ENCODE measurements around the gene TUBD1.
"Not testable (repeated sequence)": the region's sequence is repeated elsewhere in the genome, so short reads cannot be mapped to it uniquely, and the experiment has no call there.

TUBD1 gene

DNA sequence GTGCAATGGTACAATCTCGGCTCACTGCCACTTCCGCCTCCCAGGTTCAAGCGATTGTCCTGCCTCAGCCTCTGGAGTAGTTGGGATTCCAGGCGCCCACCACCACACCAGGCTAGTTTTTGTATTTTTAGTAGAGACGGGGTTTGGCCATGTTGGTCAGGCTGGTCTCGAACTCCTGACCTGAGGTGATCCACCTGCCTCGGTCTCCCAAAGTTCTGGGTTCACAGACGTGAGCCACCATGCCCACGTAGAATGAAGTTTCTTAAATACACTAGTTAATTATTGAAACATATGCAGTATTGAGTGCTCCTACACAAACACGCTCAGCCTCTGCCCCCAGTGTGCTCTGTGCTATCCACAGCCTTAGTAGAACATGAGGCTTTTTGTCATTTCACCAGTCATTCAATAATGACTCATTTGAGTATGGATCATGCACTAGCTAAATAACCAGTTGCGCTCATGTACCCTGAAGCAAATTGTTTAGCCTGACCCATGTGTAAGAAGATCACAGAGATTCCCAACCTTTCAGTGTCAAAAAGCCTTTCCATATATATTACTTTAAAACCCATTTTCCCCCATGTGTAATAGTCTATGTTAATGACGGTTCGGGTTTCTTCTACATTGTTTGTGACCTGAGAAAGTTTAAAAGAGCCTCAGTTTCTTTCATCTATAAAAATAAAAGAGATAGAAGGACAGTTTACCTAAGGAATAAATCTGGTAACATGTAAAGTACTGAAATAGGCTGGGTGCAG is 49.7 kb downstream of the TUBD1 start:
- DNase-seq = no peak

DNA sequence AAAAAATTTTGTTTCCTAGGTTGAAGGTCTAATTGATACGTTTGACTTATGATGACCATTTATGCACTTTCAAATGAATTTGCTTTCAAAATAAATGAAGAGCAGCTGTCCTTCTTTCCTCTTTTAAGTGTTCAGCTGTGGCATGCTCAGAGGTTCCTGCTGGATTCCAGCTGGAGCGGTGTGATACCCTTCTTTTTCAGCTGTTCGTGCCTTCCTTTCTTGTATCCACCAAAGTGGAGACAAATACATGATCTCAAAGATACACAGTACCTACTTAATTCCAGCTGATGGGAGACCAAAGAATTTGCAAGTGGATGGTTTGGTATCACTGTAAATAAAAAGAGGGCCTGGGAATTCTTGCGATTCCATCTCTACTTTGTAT is 50.9 kb downstream of the TUBD1 start:
- not testable (repeated sequence) for DNase-seq

- not testable (repeated sequence) for DNase-seq
These were observed 51.5 kb downstream of the TUBD1 start for GRCh38 chr17:59841091-59841881.

DNA sequence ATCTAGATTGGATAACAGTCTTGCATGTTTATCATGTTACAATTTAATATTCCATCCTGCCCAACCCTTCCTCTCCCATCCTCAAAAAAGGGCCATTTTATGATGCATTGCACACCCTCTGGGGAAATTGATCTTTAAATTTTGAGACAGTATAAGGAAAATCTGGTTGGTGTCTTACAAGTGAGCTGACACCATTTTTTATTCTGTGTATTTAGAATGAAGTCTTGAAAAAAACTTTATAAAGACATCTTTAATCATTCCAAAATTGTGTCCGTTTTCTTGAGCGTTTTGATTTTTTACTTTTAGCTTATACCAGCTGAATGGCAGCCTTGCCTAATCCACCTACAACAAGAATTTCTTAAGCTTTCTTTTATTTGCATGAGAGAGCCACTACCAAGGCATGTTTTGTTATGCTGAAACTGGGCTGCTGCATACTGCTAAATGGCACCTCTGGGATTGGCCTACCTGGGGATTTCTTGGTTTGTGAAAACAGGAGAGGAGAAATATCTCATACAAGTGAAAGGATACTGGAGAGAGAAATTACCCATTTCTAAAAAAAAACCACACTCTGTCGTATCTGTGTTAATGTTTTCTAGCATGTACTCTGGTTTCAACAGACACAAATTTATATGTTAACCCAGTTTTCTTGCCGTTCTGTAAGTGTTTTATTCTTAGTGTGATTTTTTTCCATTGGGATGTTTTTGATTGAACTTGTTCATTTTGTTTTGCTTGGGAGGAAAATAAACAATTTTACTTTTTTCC is 52.2 kb downstream of the TUBD1 start:
- no peak for DNase-seq

GRCh38 chr17:59839651-59840328 is 53.0 kb downstream of the TUBD1 start:
- no peak for DNase-seq

DNA sequence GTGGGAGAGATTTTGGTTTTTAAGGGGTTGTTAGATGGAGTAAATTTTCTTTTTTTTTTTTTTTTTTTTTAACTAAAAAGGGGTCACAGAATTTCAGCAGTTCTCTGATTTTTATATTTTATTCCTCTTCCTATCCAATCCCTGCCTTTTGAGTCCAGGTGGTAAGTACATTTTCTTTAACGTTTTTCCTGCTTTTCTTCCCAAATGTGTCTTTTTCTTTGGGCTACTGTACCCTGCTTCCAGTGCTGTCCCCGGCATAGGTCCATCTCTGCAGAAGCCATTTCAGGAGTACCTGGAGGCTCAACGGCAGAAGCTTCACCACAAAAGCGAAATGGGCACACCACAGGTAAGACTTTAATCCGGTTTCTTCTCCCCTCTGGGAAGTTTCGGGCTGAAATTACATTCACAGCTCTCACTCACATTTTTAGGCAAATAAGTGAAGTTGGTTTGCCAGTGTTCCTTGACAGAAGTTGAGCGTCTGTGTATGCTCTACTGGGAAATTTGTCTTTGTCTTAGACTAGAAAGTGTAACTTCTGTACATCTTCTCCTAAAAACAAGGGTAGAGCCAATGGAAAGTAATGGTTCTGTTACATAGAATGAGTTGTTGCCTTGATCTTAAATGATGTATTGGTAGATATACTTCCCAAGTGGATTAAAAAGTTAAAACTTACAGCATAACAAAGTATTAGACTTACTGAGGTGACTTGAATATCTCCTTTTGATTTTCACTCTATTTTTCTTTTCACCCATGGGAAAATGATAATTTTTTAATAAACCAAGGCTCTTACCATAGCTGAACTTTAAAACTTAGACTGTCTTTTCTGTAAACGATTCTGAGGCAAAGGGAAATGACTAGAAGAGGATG is 54.5 kb downstream of the TUBD1 start:
- no peak for DNase-seq

DNA sequence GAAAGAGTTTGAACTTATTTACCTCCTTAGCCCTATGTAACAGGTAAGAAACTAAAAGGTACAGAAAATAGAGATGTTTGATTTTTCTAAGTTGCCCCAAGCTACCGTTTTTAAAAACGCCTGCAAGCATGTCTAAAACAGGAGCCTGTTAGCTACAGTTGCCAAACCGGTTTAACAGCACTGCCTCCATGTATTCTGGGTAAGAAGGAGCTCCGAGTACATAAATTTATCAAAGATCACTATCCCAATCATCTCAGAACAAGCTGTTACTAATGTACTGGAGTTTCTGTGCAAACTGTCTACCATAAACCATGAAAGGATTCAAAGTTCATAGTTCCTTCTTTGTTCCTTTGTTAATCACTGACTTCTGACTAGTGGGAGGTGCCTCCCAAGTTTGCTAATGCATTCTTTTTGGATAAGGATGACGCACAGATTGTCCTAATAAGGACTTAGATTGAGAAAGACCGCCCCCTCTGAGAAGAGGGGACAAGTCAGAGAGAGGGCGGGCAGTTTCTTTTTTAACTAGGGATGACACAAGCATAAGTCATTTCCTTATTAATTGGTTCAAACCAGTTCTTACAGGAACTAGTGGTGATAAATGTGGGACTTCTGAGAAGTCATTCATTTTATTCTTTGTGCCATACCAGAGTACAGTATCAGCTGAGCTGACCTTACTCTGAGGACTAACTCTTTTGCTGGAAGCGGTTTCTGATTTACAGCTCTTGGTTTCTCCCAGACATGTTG is 55.3 kb downstream of the TUBD1 start:
- peak; percentile 76 for DNase-seq

DNA sequence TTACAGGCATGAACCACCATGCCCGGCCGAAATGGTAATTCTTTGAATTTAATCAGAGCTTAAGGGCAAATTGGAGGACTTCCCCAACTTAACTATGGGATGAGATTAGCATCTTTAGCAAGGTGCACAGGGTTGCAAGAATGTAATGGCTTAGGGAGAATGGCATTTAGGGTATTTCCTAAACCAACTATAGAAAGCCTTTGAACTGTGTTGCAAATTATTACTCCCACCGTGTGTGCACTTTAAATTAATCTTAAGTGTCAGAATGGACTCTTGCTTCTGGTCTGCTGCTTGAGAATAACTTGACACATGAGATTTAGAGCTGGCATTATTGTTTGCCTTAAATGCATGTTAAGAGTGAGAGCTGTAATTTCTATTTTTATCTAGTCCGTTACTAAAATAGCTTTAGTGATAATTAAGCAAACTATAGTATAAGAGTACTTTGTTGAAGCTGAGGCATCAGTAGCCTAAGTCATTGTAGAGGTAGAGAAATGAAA is 59.8 kb downstream of the TUBD1 start:
- no peak for DNase-seq

DNA sequence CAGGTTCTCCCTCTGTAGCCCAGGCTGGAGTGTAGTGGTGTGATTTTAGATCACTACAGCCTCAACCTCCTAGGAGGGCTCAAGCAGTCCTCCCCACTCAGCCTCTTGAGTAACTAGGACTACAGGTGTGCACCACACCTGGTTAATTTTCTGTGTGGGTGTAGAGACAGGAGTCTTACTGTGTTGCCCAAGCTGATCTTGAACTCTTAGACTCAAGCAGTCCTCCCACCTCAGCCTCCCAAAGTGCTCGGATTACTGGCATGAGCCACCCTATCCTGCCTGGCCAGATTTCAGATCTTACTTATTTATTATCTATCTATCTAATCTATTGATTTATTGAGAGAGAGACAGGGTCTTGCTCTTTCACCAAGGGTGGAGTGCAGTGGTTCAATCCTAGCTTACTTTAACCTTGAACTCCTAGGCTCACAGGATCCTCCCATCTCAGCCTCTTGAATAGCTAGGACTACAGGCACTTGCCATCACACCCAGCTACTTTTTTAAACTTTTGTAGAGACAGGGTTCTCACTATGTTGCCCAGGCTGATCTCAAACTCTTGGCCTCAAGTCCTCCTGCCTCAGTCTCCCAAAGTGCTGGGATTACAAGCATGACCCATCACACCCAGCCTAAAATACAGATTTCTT is 61.8 kb downstream of the TUBD1 start:
- DNase-seq = no peak

DNA sequence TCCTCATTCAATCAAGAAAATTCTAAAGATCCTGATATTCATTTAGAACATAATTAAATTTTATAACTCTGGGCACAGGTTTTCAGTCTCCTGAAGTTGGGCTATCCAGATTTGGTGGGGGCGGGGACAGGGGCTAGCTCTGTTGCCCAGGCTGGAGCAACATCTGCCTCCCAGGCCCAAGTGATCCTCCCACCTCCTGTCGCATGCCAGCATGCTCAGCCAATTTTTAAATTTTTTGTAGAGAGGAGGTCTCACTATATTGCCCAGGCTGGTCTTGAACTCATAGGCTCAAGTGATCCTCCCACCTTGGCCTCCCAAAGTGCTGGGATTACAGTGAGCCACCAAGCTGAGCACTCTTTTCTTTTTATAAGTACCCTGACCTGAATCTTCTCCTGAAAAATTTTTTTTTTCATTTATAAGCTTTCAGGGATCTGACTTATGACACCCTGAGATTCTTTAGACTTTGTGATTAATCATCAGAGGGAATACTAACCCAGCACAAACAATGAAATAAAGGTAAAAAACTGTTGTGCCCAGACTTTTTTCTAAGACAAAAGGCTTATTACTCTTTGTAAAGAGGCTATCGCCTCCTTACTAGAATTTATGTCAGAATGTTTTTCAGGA is 62.6 kb downstream of the TUBD1 start:
- DNase-seq = no peak

DNA sequence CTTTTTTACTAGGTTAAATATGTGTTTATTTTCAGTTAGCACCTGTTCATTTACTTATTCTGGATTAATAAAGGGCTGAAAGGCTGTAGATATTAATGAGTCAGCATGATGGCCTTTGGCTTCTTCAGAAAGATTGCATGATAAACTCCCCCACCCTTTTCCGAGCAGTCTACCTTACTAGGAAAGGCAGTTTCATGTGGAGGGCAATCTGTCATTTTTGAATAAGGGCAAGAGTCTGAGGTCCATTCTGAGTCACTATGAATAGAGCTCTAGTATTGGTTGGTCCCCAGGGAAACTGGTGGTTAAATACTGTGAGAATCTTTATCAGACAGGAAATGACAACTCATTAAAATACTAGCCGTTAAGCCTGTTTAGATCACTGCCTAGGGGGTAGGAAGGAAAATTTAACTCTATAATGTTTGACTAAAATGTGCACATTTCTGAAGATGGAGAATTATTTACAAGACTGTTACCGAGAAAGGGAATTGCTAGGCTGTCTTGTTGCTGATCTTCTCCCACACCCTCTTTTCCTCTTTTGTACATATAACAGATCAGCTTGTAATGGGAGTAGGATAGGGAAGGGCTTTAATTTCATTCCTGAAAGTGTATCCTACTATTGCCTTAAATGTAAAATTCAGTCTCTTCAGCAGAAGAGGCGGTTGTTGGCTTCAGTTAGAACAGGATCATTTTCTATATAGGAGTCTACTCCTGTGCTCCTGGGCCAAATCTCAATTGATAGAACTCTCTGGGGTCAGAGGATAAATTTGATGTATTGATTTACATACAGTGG is 63.3 kb downstream of the TUBD1 start:
- no peak for DNase-seq

DNA sequence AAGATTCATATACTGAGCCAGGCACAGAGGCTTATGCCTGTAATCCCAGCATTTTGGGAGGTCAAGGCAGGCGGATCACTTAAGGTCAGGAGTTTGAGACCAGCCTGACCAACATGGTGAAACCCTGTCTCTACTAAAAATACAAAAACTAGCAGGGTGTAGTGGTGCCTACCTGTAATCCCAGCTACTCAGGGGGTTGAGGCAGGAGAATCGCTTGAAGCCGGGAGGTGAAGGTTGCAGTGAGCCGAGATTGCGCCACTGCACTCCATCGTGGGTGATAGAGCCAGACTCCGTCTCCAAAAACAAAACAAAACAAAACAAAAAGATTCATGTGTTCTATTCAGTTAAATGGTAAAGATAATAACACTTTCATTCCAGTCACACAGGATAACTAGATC is 63.9 kb downstream of the TUBD1 start:
- not testable (repeated sequence) for DNase-seq

GRCh38 chr17:59828478-59828760 is 64.3 kb downstream of the TUBD1 start:
- no peak for DNase-seq

GRCh38 chr17:59827721-59828477 is 64.8 kb downstream of the TUBD1 start:
- no peak for DNase-seq

GRCh38 chr17:59826706-59827453 is 65.9 kb downstream of the TUBD1 start:
- DNase-seq = no peak

- no peak for DNase-seq
These were observed 67.0 kb downstream of the TUBD1 start for GRCh38 chr17:59825533-59826322.

GRCh38 chr17:59815965-59816364 is 76.8 kb downstream of the TUBD1 start:
- no peak for DNase-seq

All from NCI-H1105 treated with DMSO at 0.1 percent for 48 hours (cell line).